ENCODE results near the gene AIG1.

- no peak for TF ChIP-seq CTCF (conservative IDR thresholded peaks at IDR 0.05 in 1 of 2, IDR thresholded peaks at IDR 0.05 in 1 of 2; ENCODE audit: low read depth in 1 of 2, low read length in 2 of 2)
- no peak for TF ChIP-seq EZH2 (IDR thresholded peaks at IDR 0.05; ENCODE audit: low read length, missing control alignments)
Observed at GRCh38 chr6:143125455-143125854, 64.8 kb downstream of the AIG1 start.
